COR-L47 (cell line): ENCODE results near the gene WDTC1.

ENCODE experiments used
- DNase-seq: peaks from one replicate; lab custom pipeline; 2025; lab: John Stamatoyannopoulos, UW

WDTC1 gene

GRCh38 chr1:27301582-27302199 is 67.3 kb downstream of the WDTC1 start:
- DNase-seq, result peak; percentile 55

- no peak for DNase-seq
Observed at GRCh38 chr1:27302612-27303011, 68.2 kb downstream of the WDTC1 start.

GRCh38 chr1:27303509-27303908 is 69.1 kb downstream of the WDTC1 start:
- no peak for DNase-seq

GRCh38 chr1:27306071-27306470 is 71.6 kb downstream of the WDTC1 start:
- no peak for DNase-seq

GRCh38 chr1:27306892-27307761 is 72.7 kb downstream of the WDTC1 start:
- no peak for DNase-seq

GRCh38 chr1:27307874-27308598 is 73.6 kb downstream of the WDTC1 start:
- no peak for DNase-seq

- no peak for DNase-seq
Observed at GRCh38 chr1:27314169-27314568, 79.7 kb downstream of the WDTC1 start.

GRCh38 chr1:27314737-27315136 is 80.3 kb downstream of the WDTC1 start:
- DNase-seq, result no peak

GRCh38 chr1:27316860-27317259 is 82.4 kb downstream of the WDTC1 start:
- no peak for DNase-seq

- DNase-seq, result no peak
Observed at GRCh38 chr1:27318136-27318535, 83.7 kb downstream of the WDTC1 start.

GRCh38 chr1:27318596-27318995 is 84.2 kb downstream of the WDTC1 start:
- no peak for DNase-seq

- DNase-seq, result peak; percentile 96
Observed at GRCh38 chr1:27321813-27322568, 87.6 kb downstream of the WDTC1 start, which contains the start of gene TMEM222. Gene TMEM222, plus strand, starts transcription at chr1:27322163. Its CDS starts 35 bp downstream, at chr1:27322198.

- DNase-seq, result no peak
Observed at GRCh38 chr1:27322569-27323240, 88.3 kb downstream of the WDTC1 start.

GRCh38 chr1:27325286-27325685 is 90.9 kb downstream of the WDTC1 start:
- DNase-seq, result no peak

- no peak for DNase-seq
Observed at GRCh38 chr1:27327964-27328363, 93.5 kb downstream of the WDTC1 start.

- DNase-seq, result no peak
Observed at GRCh38 chr1:27330786-27331185, 96.4 kb downstream of the WDTC1 start.

- no peak for DNase-seq
Observed at GRCh38 chr1:27331426-27331825, 97.0 kb downstream of the WDTC1 start.

GRCh38 chr1:27331922-27332321 is 97.5 kb downstream of the WDTC1 start:
- no peak for DNase-seq

- DNase-seq, result peak; percentile 14
Observed at GRCh38 chr1:27332536-27333281, 98.3 kb downstream of the WDTC1 start.

- no peak for DNase-seq
Observed at GRCh38 chr1:27333717-27334279, 99.4 kb downstream of the WDTC1 start.
